HG03097 (cell line): ENCODE results near the gene THSD4.

ENCODE experiments used
- ATAC-seq: cut with Tn5 transposase; IDR thresholded peaks from one replicate; pipeline ENCODE4 v1.9.1; 2021; ENCODE audit not compliant: unreplicated experiment, low FRiP score

Gene THSD4

GRCh38 chr15:71626596-71627088 is 511.4 kb downstream of the THSD4 start:
- no peak for ATAC-seq

- ATAC-seq: no peak
These were observed 511.9 kb downstream of the THSD4 start for GRCh38 chr15:71627188-71627587.

GRCh38 chr15:71627604-71628003 is 512.3 kb downstream of the THSD4 start:
- ATAC-seq: no peak

- ATAC-seq: no peak
These were observed 513.9 kb downstream of the THSD4 start for GRCh38 chr15:71628988-71629770.

GRCh38 chr15:71629781-71630474 is 514.7 kb downstream of the THSD4 start:
- no peak for ATAC-seq

DNA sequence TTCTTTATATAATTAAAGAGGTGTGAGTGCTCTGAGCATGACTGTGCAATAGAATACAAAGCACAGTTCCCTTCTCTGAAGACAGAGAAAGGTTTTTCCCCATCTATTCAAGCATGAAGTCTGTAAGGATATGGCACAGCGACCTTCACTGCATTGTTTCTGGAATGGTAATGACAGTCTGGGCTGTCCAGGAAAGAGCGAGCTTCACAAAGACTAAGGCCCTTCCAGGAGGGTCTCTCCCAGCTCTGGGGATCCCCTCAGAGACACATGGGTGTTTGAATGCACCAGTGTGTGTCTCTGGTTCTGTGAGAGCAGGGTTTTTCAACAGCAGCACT is 515.2 kb downstream of the THSD4 start:
- ATAC-seq: no peak

GRCh38 chr15:71632576-71633195 is 517.4 kb downstream of the THSD4 start:
- no peak for ATAC-seq

- ATAC-seq: no peak
These were observed 519.7 kb downstream of the THSD4 start for GRCh38 chr15:71634820-71635560.

- ATAC-seq: no peak
These were observed 520.5 kb downstream of the THSD4 start for GRCh38 chr15:71635735-71636134.

- ATAC-seq: no peak
These were observed 523.6 kb downstream of the THSD4 start for GRCh38 chr15:71638876-71639275.

DNA sequence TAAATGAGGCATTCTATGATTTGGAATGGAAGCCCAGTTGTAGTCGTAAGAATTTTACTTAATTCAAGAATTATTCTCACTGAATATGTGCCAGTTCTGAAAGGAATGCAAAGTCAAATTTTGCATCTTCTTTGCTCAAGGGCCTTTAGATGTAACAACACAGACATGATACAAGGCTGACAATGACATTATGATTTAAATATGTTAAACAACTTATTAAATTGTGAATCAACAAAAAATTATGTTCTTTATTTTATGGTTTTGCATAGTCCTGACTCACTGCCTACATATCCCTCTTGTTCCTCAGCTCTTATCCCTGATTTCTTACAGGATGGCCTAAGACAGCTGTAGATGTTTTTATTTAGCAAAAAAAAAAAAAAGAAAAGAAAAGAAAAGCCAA is 524.2 kb downstream of the THSD4 start:
- no peak for ATAC-seq

DNA sequence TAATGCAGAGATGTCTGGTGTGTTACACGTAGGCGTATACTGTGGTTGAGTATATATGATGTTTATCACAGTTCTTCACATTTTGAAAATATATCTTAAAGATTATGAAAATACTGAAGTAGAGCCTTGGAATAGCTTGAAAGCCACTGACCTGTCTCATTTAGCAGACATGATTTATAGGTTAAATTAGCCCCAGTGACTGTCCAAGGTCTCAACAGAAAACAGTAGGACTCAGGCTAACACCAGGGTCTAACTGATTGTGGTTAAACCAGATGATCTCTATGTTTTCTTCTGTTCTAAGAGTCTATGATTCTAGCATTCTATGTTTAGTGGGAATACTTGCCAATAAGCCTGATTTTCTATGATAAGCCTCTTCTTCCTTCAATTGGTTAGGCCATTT is 528.6 kb downstream of the THSD4 start:
- no peak for ATAC-seq

GRCh38 chr15:71646767-71647486 is 531.7 kb downstream of the THSD4 start:
- ATAC-seq: no peak

DNA sequence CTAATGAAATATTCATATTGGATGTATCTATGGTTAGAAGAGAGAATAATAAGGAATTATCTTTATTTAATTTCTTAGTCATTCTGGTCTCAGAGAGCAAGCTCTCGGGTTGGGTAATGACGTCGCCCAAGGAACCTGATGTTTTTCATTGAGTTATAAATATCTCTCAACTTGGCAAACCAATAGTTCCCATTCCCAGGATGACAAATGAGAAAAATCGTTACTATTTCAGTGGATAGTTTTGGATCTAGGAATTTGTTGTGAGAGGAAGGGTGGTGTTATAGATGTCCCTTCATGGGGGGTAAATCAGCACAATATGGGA is 532.2 kb downstream of the THSD4 start:
- ATAC-seq: no peak

DNA sequence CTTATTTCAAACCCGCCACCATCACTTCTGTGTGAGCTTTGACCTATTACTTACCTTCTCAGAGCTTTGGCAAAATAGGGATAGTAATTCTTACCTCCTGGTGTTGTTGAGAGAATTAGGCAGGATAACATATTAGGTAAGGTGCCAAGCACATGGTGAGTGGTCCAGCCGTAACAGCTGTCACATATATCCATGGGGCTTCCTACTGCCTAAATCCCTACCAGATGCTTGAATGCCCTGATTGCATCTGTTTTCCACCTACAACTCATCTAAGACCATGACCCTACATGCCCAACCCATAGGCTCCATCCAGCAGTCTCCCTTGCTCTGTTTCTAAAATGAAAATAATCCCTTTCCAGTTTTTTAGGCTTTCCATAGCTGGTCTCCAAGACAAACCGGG is 532.8 kb downstream of the THSD4 start:
- no peak for ATAC-seq

DNA sequence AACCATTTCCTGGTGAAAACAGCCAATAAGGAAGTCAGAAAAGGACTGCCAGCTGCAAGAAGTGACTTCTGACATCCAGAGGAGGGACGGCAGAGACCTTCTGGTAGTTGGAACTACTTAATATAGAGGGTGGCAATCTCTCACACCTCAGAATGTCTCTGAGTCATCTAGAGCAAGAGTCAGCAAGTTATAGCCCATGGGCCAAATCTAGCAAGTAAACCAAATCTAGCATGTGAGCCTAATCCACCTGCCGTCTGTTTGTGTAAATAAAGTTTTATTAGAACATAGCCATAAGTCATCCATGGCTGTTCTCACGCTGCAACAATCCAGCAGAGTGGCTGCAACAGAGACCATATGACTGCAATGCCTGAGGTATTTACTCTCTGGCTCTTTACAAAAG is 534.6 kb downstream of the THSD4 start:
- no peak for ATAC-seq

DNA sequence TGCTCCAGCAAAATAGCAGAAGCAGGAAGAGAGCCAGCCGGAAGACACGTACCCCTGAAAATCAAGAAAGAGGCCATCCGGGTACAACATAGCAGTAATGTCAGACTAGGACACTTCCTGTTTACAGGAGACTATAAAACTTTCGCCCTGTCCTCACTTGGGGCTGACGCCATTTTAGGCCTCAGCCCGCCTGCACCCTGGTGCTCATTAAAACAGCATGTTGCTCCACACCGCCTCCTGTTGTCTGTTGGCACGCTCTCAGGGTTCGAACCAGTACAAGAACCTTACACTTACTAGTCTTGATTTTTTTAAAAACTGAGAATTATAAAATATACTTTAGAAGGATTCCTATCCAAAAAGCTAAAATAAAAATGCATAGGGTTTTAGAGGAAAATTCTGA is 535.3 kb downstream of the THSD4 start:
- ATAC-seq: no peak

DNA sequence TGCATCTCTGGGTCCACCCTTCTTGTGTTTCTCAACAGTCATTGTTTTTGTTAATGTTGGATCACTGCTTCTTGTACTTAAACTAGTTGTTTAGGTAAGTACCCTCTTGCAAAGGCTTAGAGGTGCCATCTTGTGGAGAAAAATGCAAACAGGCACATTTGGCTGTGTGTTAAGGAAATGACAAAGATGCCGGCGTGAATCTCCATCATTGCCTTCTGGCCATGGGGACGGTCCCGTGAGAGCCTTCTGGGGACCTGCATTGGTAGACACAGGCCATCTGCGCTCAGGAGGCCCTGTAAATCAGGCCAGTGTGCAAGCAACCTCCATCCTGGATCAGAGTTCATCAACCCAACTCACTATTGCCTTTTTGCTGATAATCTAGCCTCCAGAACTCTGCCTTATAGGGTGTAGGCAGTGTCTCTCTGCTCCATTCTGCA is 536.5 kb downstream of the THSD4 start:
- ATAC-seq: no peak

GRCh38 chr15:71654042-71654719 is 538.9 kb downstream of the THSD4 start:
- no peak for ATAC-seq

DNA sequence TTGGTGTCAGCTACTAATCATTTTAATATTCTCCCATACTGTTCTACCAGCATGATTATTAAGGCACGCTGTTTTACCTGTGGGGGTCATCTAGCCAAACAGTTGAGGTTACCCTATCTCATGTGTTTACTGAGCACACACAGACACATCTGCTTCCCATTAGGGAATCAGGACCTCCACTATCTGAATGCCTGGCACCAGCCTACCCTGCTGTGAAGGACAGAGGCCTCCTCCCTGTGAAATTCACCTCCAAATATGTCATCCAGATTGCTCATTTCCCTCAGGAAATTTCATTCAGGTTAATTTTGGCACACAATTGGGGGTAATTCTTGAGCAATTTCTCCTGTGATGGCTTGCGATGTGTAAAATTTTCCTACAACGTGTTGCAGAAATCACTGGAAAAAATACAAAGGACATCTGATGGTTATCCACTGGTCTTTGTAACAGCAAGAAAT is 539.5 kb downstream of the THSD4 start:
- ATAC-seq: no peak
